Measurements from ENCODE around the gene MAML2. TPM values are rescaled to one million over a fixed set of nuclear protein-coding genes. Genes with fewer than 3 reads are reported as not detected.
A peak's percentile ranks its signal among the peaks of the same experiment; 100 is the strongest.

The MAML2 gene
- total and polyA plus RNA-seq, 2 of the 13 experiments (the other 11 are each of a cell fraction or from before 2014, with no cell fraction given): 2.3 to 25.9 TPM

- TF ChIP-seq BHLHE40 (IDR thresholded peaks at IDR 0.05; ENCODE audit: low read length) (peak; percentile 97), ZNF367 (CRISPR knock-in tag; IDR thresholded peaks at IDR 0.05; ENCODE audit: borderline replicate concordance) (no peak), ZNF225 (CRISPR knock-in tag; IDR thresholded peaks at IDR 0.05) (no peak), RFXAP (CRISPR knock-in tag; IDR thresholded peaks at IDR 0.05; ENCODE audit: borderline replicate concordance) (peak; percentile 97), GTF3A (CRISPR knock-in tag; conservative IDR thresholded peaks at IDR 0.05) (no peak), ZFP91 (CRISPR knock-in tag; IDR thresholded peaks at IDR 0.05; ENCODE audit: borderline replicate concordance) (peak; percentile 41; the same call in 1 of the 2 replicates), YEATS4 (CRISPR knock-in tag; IDR thresholded peaks at IDR 0.05; ENCODE audit: borderline replicate concordance) (peak; percentile 57; the same call in 1 of the 2 replicates), ZC3H4 (CRISPR knock-in tag; IDR thresholded peaks at IDR 0.05; ENCODE audit: borderline replicate concordance) (no peak), ZNF354B (CRISPR knock-in tag; IDR thresholded peaks at IDR 0.05) (0 out of 2 replicates have a peak, but pooled peaks have one; percentile 21), SP4 (CRISPR knock-in tag; IDR thresholded peaks at IDR 0.05) (no peak; the same call in 1 of the 2 replicates), ZNF557 (CRISPR knock-in tag; IDR thresholded peaks at IDR 0.05) (0 out of 2 replicates have a peak, but pooled peaks have one; percentile 25), ZNF230 (CRISPR knock-in tag; IDR thresholded peaks at IDR 0.05) (no peak), ZKSCAN8 (CRISPR knock-in tag; IDR thresholded peaks at IDR 0.05; ENCODE audit: borderline replicate concordance) (peak; percentile 92; the same call in 1 of the 2 replicates), AHR (CRISPR knock-in tag; IDR thresholded peaks at IDR 0.05) (no peak), ZMYM4 (CRISPR knock-in tag; IDR thresholded peaks at IDR 0.05) (peak; percentile 97), ARNT2 (CRISPR knock-in tag; IDR thresholded peaks at IDR 0.05; ENCODE audit: low read depth) (no peak), ATF3 (CRISPR knock-in tag; IDR thresholded peaks at IDR 0.05) (no peak), ZNF782 (CRISPR knock-in tag; IDR thresholded peaks at IDR 0.05; ENCODE audit: borderline replicate concordance) (no peak), ZFP37 (CRISPR knock-in tag; IDR thresholded peaks at IDR 0.05; ENCODE audit: borderline replicate concordance) (0 out of 2 replicates have a peak, but pooled peaks have one; percentile 19), ZNF333 (CRISPR knock-in tag; IDR thresholded peaks at IDR 0.05; ENCODE audit: borderline replicate concordance) (no peak), TEAD2 (CRISPR knock-in tag; IDR thresholded peaks at IDR 0.05) (no peak)
- TF ChIP-seq, protein P1, sequence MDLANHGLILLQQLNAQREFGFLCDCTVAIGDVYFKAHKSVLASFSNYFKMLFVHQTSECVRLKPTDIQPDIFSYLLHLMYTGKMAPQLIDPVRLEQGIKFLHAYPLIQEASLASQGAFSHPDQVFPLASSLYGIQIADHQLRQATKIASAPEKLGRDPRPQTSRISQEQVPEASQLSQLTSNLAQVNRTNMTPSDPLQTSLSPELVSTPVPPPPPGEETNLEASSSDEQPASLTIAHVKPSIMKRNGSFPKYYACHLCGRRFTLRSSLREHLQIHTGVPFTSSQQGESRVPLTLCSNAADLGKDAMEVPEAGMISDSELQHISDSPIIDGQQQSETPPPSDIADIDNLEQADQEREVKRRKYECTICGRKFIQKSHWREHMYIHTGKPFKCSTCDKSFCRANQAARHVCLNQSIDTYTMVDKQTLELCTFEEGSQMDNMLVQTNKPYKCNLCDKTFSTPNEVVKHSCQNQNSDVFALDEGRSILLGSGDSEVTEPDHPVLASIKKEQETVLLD (CRISPR knock-in tag; IDR thresholded peaks at IDR 0.05; ENCODE audit: low read depth): no peak
- TF ChIP-seq, protein P2, sequence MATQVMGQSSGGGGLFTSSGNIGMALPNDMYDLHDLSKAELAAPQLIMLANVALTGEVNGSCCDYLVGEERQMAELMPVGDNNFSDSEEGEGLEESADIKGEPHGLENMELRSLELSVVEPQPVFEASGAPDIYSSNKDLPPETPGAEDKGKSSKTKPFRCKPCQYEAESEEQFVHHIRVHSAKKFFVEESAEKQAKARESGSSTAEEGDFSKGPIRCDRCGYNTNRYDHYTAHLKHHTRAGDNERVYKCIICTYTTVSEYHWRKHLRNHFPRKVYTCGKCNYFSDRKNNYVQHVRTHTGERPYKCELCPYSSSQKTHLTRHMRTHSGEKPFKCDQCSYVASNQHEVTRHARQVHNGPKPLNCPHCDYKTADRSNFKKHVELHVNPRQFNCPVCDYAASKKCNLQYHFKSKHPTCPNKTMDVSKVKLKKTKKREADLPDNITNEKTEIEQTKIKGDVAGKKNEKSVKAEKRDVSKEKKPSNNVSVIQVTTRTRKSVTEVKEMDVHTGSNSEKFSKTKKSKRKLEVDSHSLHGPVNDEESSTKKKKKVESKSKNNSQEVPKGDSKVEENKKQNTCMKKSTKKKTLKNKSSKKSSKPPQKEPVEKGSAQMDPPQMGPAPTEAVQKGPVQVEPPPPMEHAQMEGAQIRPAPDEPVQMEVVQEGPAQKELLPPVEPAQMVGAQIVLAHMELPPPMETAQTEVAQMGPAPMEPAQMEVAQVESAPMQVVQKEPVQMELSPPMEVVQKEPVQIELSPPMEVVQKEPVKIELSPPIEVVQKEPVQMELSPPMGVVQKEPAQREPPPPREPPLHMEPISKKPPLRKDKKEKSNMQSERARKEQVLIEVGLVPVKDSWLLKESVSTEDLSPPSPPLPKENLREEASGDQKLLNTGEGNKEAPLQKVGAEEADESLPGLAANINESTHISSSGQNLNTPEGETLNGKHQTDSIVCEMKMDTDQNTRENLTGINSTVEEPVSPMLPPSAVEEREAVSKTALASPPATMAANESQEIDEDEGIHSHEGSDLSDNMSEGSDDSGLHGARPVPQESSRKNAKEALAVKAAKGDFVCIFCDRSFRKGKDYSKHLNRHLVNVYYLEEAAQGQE (IDR thresholded peaks at IDR 0.05; ENCODE audit: borderline replicate concordance in 1 of 2, low read depth in 1 of 2, low read length in 2 of 2): peak in 1 of 2 experiments; percentile 69; a peak in 1 of 4 replicates
These were observed 330.7 kb downstream of the MAML2 start (continued) for GRCh38 chr11:96012086-96012824.
